GM19193 (cell line): ENCODE data around the gene TMX3.

Experiments used
- POLR2A ChIP-seq: IDR thresholded peaks from 4 replicates; pipeline ENCODE4 v1.6.1; 2011; ENCODE audit not compliant: insufficient read depth, insufficient read length; ENCODE audit errors: extremely low read depth

TMX3 gene

GRCh38 chr18:68714712-68715496, at the start of gene TMX3:
TSS of gene TMX3 (minus strand) at chr18:68715108. CDS start at chr18:68714981, 127 bp downstream.
- peak; percentile 74 for TF ChIP-seq POLR2A

GRCh38 chr18:68764016-68764415, 49.1 kb upstream of the TMX3 start:
- TF ChIP-seq POLR2A: no peak

- no peak for TF ChIP-seq POLR2A
These were observed 48.2 kb upstream of the TMX3 start for GRCh38 chr18:68763083-68763482.

- TF ChIP-seq POLR2A: no peak
These were observed 44.4 kb upstream of the TMX3 start for GRCh38 chr18:68759308-68759707.

- no peak for TF ChIP-seq POLR2A
These were observed 42.2 kb upstream of the TMX3 start for GRCh38 chr18:68757126-68757525.

- no peak for TF ChIP-seq POLR2A
These were observed 27.3 kb upstream of the TMX3 start for GRCh38 chr18:68742206-68742605.

- TF ChIP-seq POLR2A: no peak
These were observed 26.1 kb upstream of the TMX3 start for GRCh38 chr18:68740966-68741365.

- no peak for TF ChIP-seq POLR2A
These were observed 24.6 kb upstream of the TMX3 start for GRCh38 chr18:68739462-68739861.

- no peak for TF ChIP-seq POLR2A
These were observed 23.7 kb upstream of the TMX3 start for GRCh38 chr18:68738564-68738963.

- no peak for TF ChIP-seq POLR2A
These were observed 20.8 kb upstream of the TMX3 start for GRCh38 chr18:68735483-68736343.

- no peak for TF ChIP-seq POLR2A
These were observed 19.4 kb upstream of the TMX3 start for GRCh38 chr18:68734308-68734707.

- TF ChIP-seq POLR2A: no peak
These were observed 18.8 kb upstream of the TMX3 start for GRCh38 chr18:68733707-68734106.

- TF ChIP-seq POLR2A: no peak
These were observed 13.3 kb upstream of the TMX3 start for GRCh38 chr18:68728081-68728700.

- no peak for TF ChIP-seq POLR2A
These were observed 12.6 kb upstream of the TMX3 start for GRCh38 chr18:68727506-68727905.

- no peak for TF ChIP-seq POLR2A
These were observed 10.4 kb upstream of the TMX3 start for GRCh38 chr18:68725346-68725745.
